ENCODE data around the gene NXPH1. TPM values are rescaled to one million over a fixed set of nuclear protein-coding genes. Genes with fewer than 3 reads are reported as not detected.

The NXPH1 gene
- total and polyA plus RNA-seq, 7 donors: not detected

GRCh38 chr7:8514781-8515519 lies 81.5 kb downstream of the NXPH1 start:
- Histone ChIP-seq H3K4me3 (no peak overlapping the region), H3K4me1 (no peaks in the 10 kb centered on the region), H3K27me3 (ENCODE audit: insufficient read depth in 3 of 3, low read length in 2 of 3) (no peaks in the 10 kb centered on the region), H3K27ac (no peak overlapping the region), H3K9me3 (no peaks in the 10 kb centered on the region), H3K36me3 (ENCODE audit: insufficient read depth in 1 of 2, low read depth in 1 of 2) (no peaks in the 10 kb centered on the region)
- ATAC-seq: no peak
- TF ChIP-seq, protein P1, sequence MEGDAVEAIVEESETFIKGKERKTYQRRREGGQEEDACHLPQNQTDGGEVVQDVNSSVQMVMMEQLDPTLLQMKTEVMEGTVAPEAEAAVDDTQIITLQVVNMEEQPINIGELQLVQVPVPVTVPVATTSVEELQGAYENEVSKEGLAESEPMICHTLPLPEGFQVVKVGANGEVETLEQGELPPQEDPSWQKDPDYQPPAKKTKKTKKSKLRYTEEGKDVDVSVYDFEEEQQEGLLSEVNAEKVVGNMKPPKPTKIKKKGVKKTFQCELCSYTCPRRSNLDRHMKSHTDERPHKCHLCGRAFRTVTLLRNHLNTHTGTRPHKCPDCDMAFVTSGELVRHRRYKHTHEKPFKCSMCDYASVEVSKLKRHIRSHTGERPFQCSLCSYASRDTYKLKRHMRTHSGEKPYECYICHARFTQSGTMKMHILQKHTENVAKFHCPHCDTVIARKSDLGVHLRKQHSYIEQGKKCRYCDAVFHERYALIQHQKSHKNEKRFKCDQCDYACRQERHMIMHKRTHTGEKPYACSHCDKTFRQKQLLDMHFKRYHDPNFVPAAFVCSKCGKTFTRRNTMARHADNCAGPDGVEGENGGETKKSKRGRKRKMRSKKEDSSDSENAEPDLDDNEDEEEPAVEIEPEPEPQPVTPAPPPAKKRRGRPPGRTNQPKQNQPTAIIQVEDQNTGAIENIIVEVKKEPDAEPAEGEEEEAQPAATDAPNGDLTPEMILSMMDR (IDR thresholded peaks at IDR 0.05): no peak
- whole genome bisulfite sequencing, 3 donors: 20 to 40% (median 23%) methylated on average over 3 of the region's 3 CpGs
- no peak for DNase-seq
- intact Hi-C loops (cut with DNase I): no loop called here

DNA sequence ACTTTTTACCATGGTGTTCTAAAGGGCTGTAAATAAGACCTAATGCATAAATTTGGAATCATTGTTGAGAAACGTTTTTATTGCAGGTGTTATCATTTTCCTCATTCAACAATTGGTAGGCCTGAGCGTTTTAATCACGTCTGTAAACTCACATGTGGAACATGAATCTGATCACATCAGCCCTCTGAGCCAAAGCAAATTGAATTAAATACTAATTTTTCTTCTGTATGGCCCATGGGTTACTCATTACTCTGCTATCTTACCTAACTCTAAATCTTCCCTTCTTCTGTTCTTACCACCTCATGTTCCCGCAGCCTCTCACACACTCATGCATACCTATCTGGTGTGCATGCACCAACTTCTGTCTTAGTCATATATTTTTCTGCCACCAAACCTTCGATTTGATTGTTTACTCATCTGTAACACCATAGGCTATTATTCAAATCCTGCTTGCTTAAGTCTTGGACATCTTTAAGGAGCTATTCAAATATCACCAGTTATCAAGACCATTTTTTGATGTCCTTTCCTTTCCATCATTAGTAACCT lies 82.3 kb downstream of the NXPH1 start:
- Histone ChIP-seq H3K27ac (no peak overlapping the region), H3K9me3 (no peaks in the 10 kb centered on the region), H3K4me1 (no peaks in the 10 kb centered on the region), H3K4me3 (no peak overlapping the region), H3K36me3 (ENCODE audit: insufficient read depth in 1 of 2, low read depth in 1 of 2) (no peaks in the 10 kb centered on the region), H3K27me3 (ENCODE audit: insufficient read depth in 3 of 3, low read length in 2 of 3) (no peaks in the 10 kb centered on the region)
- intact Hi-C loops (cut with DNase I): no loop called here
- DNase-seq (no peak), ATAC-seq (no peak)
- TF ChIP-seq, protein P1 (IDR thresholded peaks at IDR 0.05): no peak
- 44 to 56% (median 45%) methylated on average over 5 of the region's 5 CpGs for WGBS, 3 donors

GRCh38 chr7:8516976-8517375 lies 83.6 kb downstream of the NXPH1 start:
- intact Hi-C loops (cut with DNase I): no loop called here
- Histone ChIP-seq H3K4me3 (no peak overlapping the region), H3K4me1 (no peaks in the 10 kb centered on the region), H3K27me3 (ENCODE audit: insufficient read depth in 3 of 3, low read length in 2 of 3) (no peaks in the 10 kb centered on the region), H3K27ac (no peak overlapping the region), H3K9me3 (no peaks in the 10 kb centered on the region), H3K36me3 (ENCODE audit: insufficient read depth in 1 of 2, low read depth in 1 of 2) (no peaks in the 10 kb centered on the region)
- no peak for DNase-seq
- ATAC-seq: no peak
- TF ChIP-seq, protein P1 (IDR thresholded peaks at IDR 0.05): no peak
- WGBS, 3 donors: 89 to 98% (median 98%) methylated on average over 2 of the region's 2 CpGs

- Histone ChIP-seq H3K9me3 (no peaks in the 10 kb centered on the region), H3K27ac (no peak overlapping the region), H3K4me3 (no peak overlapping the region), H3K4me1 (no peaks in the 10 kb centered on the region), H3K36me3 (ENCODE audit: insufficient read depth in 1 of 2, low read depth in 1 of 2) (no peaks in the 10 kb centered on the region), H3K27me3 (ENCODE audit: insufficient read depth in 3 of 3, low read length in 2 of 3) (no peaks in the 10 kb centered on the region)
- DNase-seq: no peak
- TF ChIP-seq, protein P1 (IDR thresholded peaks at IDR 0.05): no peak
- no peak for ATAC-seq
- intact Hi-C loops (cut with DNase I): no loop called here
- 65 to 79% (median 74%) methylated on average over 2 of the region's 2 CpGs for WGBS, 3 donors
Measured at GRCh38 chr7:8528311-8528710, 94.9 kb downstream of the NXPH1 start.
